Motor neuron (in vitro differentiated cells): Measurements from ENCODE around the gene FAM180A. TPM values are rescaled to one million over a fixed set of nuclear protein-coding genes. Genes with fewer than 3 reads are reported as not detected.

ENCODE experiments used
- ATAC-seq, 8 experiments: fragments of 200-7000 bp; cut with Tn5 transposase; replicated peaks in 6 of 8; 2 replicates each; pipeline ENCODE4 v1.8.0; 2021; ENCODE audit warnings: mild to moderate bottlenecking in 8 of 8, moderate library complexity in 8 of 8
- H3K27ac ChIP-seq, 2 donors: fragments of 250-450 bp; sonication (Bioruptor Pico); 2 replicates each; pipeline ENCODE4 v1.9.0; 2021; ENCODE audit warnings: antibody characterized with exemption in 2 of 2, mild to moderate bottlenecking in 2 of 2, moderate library complexity in 1 of 2
- H3K4me1 ChIP-seq, 2 donors: fragments of 250-450 bp; sonication (Bioruptor Pico); replicated peaks in 1 of 2; 2 replicates each; pipeline ENCODE4 v1.6.1; 2021; ENCODE audit warnings: antibody characterized with exemption in 2 of 2, mild to moderate bottlenecking in 2 of 2, moderate library complexity in 1 of 2
- H3K4me3 ChIP-seq, 5 donors: fragments of 250-450 bp; sonication (Bioruptor Pico); 2 replicates each; pipeline ENCODE4 v1.9.0; 2021; ENCODE audit warnings: antibody characterized with exemption in 5 of 5, mild to moderate bottlenecking in 5 of 5, moderate library complexity in 4 of 5
- WGBS, 10 experiments: fragments of 450-650 bp; shearing (Covaris generic); methylation state at CpG; one replicate each; pipeline ENCODE4 v1.0.0; 2022; 5-methylcytosine and 5-hydroxymethylcytosine counted together
- in situ Hi-C, 9 experiments: fragments of 400-800 bp; cut with MboI; loops; one replicate each; pipeline ENCODE4 v1.15.0; 2021; ENCODE audit warnings: low sequenced_read_pairs in 9 of 9, low pct_unique_long_range_greater_than_20kb in 2 of 9; ENCODE audit not compliant: unreplicated experiment in 9 of 9
- total RNA-seq, 8 experiments: library from RNA; unstranded; fragments of 300-600 nt; gene quantifications; 2 replicates each; pipeline versions ENCODE4 v1.2.3 to v1.2.4, GENCODE V29; 2022

FAM180A gene
- total RNA-seq, 8 experiments from 2014 or later: 0.13 to 11.3 (median 0.30) TPM; not detected in 4

DNA sequence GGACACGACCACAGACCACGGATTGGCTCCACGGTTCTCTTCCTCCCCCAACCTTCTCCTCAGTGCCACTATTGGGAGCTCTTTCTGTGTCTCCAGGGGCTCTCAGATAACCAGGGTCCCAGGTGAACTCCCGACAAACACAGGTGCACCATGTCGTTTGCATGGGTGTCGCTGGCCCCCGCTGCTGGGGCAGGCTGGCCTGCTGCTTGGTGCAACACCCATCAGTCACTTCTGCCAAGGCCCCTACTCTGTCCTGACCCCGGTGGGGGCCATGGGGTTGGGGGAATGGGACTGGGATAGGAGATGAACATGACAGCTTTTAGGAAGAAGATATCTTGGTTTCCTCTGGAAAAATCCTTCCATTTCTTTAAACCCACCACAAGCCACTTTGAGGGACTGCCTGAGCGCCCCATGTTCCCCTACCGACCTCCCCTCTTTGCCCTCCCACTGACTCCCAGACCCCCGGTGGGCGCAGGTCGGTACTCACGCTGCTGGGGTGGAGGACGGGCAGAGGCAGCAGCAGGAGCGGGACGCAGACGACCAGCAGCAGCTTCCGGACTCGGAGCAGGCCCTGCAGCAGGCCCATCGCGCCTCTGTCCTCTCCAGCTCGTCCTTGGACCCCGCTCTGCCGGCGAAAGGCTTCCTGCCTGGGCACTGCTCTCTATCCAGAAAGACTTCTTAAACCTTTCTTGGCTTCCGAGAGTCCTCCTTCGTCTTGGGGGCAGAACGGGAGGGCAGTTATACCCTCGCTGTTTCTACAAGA, 21.5 kb downstream of the FAM180A start:
- in situ Hi-C loops: no loop called here
- H3K4me1 ChIP-seq: no peaks in the 10 kb centered on the region
- H3K27ac ChIP-seq: no peak overlapping the region
- ATAC-seq: no peak
- 40 to 100% (median 92%) methylated on average over 1 to 6 of the region's 30 CpGs; no CpG with 5 or more reads in 2 of the 10 experiments for WGBS, 10 experiments
- no peak overlapping the region for H3K4me3 ChIP-seq

- WGBS, 10 experiments: 0 to 100% (median 75%) methylated on average over 1 to 5 of the region's 5 CpGs; no CpG with 5 or more reads in 2 of the 10 experiments
- Histone ChIP-seq H3K27ac (no peak overlapping the region), H3K4me1 (no peaks in the 10 kb centered on the region), H3K4me3 (no peak overlapping the region)
- no peak for ATAC-seq
- in situ Hi-C loops: no loop called here
Observed at GRCh38 chr7:135726276-135726788, 22.3 kb downstream of the FAM180A start.

- 71 to 100% (median 91%) methylated on average over 1 to 6 of the region's 7 CpGs; no CpG with 5 or more reads in 2 of the 10 experiments for WGBS, 10 experiments
- no peak overlapping the region for H3K27ac ChIP-seq
- peaks cover 7% of the 10 kb centered on the region in 2 donors for H3K4me1 ChIP-seq
- peak in 1 of 8 experiments; percentile 27 for ATAC-seq
- no peak overlapping the region for H3K4me3 ChIP-seq
- in situ Hi-C loops: no loop called here
Observed at GRCh38 chr7:135723411-135723810, 25.2 kb downstream of the FAM180A start.

DNA sequence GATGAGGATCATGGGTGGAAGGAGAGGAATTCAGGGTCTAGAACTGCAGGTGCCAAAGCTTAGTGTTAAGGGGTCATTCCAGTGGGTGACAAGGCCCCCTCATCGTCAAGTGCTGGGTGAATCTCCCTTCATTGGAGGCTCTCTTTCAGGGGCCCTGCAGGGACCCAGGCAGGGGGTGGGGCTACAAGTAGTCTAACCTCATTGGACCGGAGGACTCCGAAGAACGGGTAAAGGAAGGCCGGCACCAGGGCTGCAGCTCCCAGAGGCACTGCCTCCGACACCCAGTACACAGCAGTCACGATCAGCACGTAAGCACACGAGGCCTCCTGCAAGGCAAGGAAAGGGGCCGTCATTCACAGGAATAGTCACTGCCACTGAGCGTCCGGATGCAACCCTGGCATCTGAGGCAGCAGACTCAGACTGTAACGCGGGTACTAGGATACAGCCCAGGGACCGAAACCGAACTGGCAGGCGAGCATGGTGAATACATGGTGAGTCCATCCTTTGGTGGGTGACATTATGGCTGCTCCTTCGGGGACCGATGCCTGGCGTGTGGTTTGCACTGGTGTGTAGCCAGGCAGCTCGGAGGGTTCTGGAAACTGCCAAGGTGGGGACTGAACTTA, 27.3 kb downstream of the FAM180A start:
- Histone ChIP-seq H3K4me3 (no peak overlapping the region), H3K27ac (no peak overlapping the region), H3K4me1 (peaks cover 7% of the 10 kb centered on the region in 2 donors)
- no peak for ATAC-seq
- in situ Hi-C loops: no loop called here
- WGBS, 10 experiments: 89 to 100% (median 95%) methylated on average over 4 to 8 of the region's 21 CpGs; no CpG with 5 or more reads in 7 of the 10 experiments

DNA sequence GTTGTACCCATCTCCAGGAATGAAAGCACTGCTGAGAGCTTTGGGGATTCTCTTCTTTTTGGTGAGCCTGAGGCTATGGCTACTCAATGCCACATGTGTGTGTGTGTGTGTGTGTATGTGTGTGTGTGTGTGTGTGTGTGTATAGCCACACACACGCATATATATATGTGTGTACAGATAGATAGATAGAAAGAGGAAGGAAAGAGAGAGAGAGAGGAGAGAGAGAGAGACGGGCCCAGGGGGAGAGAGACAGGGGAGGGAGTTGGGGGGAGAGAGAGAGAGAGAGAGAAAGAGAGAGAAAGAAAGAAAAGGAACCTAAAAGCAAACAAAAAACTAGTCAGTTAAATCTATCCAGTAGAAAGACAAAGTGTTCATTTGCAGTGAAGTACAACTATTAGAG, 28.9 kb downstream of the FAM180A start:
- Histone ChIP-seq H3K27ac (no peak overlapping the region), H3K4me3 (no peak overlapping the region), H3K4me1 (peaks cover 7% of the 10 kb centered on the region in 2 donors)
- in situ Hi-C loops: no loop called here
- ATAC-seq: no peak
- 0 to 83% methylated on average over 1 of the region's 2 CpGs; no CpG with 5 or more reads in 8 of the 10 experiments for WGBS, 10 experiments

GRCh38 chr7:135718794-135719437, 29.7 kb downstream of the FAM180A start:
- peak in 5 of 8 experiments; percentile 73 to 93 (median 80) for ATAC-seq
- no peak overlapping the region for H3K27ac ChIP-seq
- 8 to 96% (median 41%) methylated on average over 1 to 7 of the region's 7 CpGs; no CpG with 5 or more reads in 3 of the 10 experiments for WGBS, 10 experiments
- in situ Hi-C loops: no loop called here
- peaks cover 7% of the 10 kb centered on the region in 2 donors for H3K4me1 ChIP-seq
- no peak overlapping the region for H3K4me3 ChIP-seq

DNA sequence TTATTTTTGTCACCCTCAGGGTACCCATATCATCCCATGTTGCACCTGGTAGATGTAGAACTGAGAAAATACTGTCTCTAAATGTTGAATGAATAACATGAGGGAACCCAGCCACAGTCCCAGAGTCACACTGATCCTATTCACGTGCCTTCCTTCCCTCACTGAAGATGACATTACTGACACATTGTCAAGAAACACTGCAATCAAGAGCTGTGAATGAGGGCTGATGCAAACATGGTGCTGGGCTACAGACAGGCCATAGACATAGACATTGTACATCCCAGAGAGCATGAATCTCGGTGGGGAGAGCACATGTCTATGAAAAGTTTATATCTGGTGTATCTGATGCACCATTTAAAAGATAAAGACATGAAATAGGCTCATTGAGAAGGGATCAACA, 30.4 kb downstream of the FAM180A start:
- in situ Hi-C loops: no loop called here
- no peak overlapping the region for H3K4me3 ChIP-seq
- H3K27ac ChIP-seq: no peak overlapping the region
- no peak for ATAC-seq
- WGBS, 10 experiments: 17 to 100% (median 78%) methylated on average over 1 to 2 of the region's 2 CpGs; no CpG with 5 or more reads in 2 of the 10 experiments
- H3K4me1 ChIP-seq: peaks cover 7% of the 10 kb centered on the region in 2 donors

DNA sequence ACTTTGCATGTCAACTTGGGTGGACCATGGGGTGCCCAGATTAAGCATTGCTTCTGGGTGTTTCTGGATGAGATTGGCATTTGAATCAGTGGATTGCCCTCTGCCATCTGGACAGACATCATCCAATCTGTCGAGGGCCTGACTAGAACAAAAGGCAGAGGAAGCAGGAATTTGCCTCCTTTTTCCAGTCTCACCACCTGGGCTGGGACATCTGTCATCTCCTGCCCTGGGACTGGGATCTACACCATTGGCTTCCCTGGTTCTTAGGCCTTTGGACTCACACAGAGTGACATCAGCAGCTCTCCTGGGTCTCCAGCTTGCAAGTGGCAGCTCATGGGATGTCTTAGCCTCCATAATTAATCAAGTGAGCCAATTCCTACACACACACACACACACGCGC, 30.9 kb downstream of the FAM180A start:
- in situ Hi-C loops: no loop called here
- Histone ChIP-seq H3K27ac (no peak overlapping the region), H3K4me1 (peaks cover 7% of the 10 kb centered on the region in 2 donors), H3K4me3 (no peak overlapping the region)
- WGBS, 10 experiments: 67 to 100% (median 100%) methylated on average over 1 to 3 of the region's 3 CpGs; no CpG with 5 or more reads in 5 of the 10 experiments
- peak in 1 of 8 experiments; percentile 56 for ATAC-seq

DNA sequence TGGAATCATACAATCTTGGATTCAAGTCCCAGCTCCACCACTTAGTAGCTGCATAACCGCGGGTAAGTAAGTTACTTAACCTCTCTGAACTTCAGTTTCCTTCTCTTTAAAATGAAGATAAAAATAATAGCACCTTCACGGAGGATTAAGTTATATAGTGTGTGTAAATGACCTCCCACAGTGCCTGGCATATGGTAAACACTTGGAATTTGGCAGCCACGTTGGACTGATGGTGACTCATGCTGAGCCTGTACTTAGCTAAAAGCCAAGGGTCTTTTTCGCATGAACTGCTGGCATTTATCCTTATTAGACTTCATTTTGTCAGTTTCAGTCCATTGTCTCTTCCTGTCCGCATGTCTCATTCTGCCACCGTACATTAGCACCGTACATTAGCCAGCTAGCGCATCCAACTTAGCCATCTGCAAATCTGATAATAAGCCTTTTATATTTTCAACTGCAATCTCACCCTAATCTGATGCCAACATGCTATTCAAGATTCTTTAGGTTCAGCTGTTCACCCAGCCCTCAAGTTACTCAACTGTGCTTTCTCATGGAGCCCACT, 31.9 kb downstream of the FAM180A start:
- Histone ChIP-seq H3K4me1 (peaks cover 7% of the 10 kb centered on the region in 2 donors), H3K27ac (no peak overlapping the region)

GRCh38 chr7:135715673-135716072, 32.9 kb downstream of the FAM180A start:
- Histone ChIP-seq H3K4me1 (peaks cover 7% of the 10 kb centered on the region in 2 donors), H3K27ac (no peak overlapping the region), H3K4me3 (no peak overlapping the region)
- ATAC-seq: no peak
- in situ Hi-C loops: no loop called here
- 0 to 100% (median 73%) methylated on average over 1 of the region's 1 CpG; no CpG with 5 or more reads in 4 of the 10 experiments for WGBS, 10 experiments

More for the DNA sequence above, 31.9 kb downstream of the FAM180A start:
- peak in 3 of 8 experiments; percentile 69 to 86 (median 82) for ATAC-seq
- WGBS, 10 experiments: 0 to 100% (median 76%) methylated on average over 1 to 9 of the region's 9 CpGs
- in situ Hi-C loops: no loop called here
- no peak overlapping the region for H3K4me3 ChIP-seq

GRCh38 chr7:135715055-135715522, 33.5 kb downstream of the FAM180A start:
- H3K4me3 ChIP-seq: no peak overlapping the region
- in situ Hi-C loops: no loop called here
- 80 to 100% (median 91%) methylated on average over 2 to 5 of the region's 5 CpGs; no CpG with 5 or more reads in 1 of the 10 experiments for WGBS, 10 experiments
- no peak for ATAC-seq
- no peak overlapping the region for H3K27ac ChIP-seq
- peaks cover 7% of the 10 kb centered on the region in 2 donors for H3K4me1 ChIP-seq

GRCh38 chr7:135714534-135715009, 34.0 kb downstream of the FAM180A start:
- H3K27ac ChIP-seq: no peak overlapping the region
- ATAC-seq: peak in 3 of 8 experiments; percentile 20 to 35 (median 22)
- in situ Hi-C loops: no loop called here
- peaks cover 7% of the 10 kb centered on the region in 2 donors for H3K4me1 ChIP-seq
- WGBS, 10 experiments: 53 to 93% (median 77%) methylated on average over 2 to 5 of the region's 20 CpGs; no CpG with 5 or more reads in 6 of the 10 experiments
- no peak overlapping the region for H3K4me3 ChIP-seq
